Measurements from ENCODE around the gene LDB3.

Gene LDB3

GRCh38 chr10:86768412-86769062 is 100.2 kb downstream of the LDB3 start:
- no peak for DNase-seq (ENCODE audit: low spot score)

DNA sequence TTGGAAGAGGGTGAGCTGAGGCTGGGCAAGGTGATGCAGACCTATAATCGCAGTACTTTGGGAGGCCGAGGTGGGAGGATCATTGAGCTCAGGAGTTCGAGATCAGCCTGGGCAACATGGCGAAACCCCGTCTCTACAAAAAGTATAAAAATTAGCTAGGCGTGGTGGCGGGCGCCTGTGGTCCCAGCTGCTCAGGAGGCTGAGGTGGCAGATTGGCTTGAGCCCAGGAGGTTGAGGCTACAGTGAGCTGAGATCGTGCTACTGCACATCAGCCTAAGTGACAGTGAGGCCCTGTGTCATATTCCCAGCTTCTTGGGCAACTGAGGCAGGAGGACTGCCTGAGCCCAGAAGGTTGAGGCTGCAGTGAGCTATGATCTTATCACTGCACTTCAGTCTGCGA is 101.7 kb downstream of the LDB3 start:
- no peak for DNase-seq (ENCODE audit: low spot score)

DNA sequence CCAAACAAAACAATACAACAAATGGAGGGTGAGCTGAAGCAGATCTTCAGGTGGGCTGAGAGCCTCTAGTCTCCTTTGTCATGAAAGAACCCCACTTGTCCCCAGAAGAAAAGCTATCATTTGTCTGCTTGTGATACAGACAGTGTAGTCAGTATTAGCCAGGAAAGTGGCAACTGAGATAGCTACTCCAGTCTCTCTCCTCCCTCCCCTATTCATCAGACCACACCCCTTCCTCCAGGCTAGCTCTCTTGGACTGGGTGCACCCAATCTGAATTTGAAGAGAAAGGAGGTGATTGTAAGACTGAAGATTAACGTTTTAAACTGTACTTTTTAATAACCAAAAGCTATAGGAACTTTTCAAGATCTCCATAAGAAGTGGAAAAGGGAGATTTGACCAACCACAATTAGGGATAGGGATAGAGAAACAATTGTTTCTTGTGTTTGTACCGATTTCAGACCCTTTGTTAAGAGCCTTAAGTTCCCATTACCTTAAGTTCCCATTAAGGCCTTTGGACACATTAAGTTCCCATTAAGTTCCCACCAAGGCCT is 102.2 kb downstream of the LDB3 start:
- DNase-seq (ENCODE audit: low spot score): no peak

- DNase-seq (ENCODE audit: low spot score): no peak
Measured at GRCh38 chr10:86773498-86773897, 105.2 kb downstream of the LDB3 start.

GRCh38 chr10:86775056-86775869 is 107.0 kb downstream of the LDB3 start:
- no peak for DNase-seq (ENCODE audit: low spot score)

- DNase-seq (ENCODE audit: low spot score): no peak
Measured at GRCh38 chr10:86775870-86776180, 107.5 kb downstream of the LDB3 start.

- no peak for DNase-seq (ENCODE audit: low spot score)
Measured at GRCh38 chr10:86779220-86780017, 111.1 kb downstream of the LDB3 start.

DNA sequence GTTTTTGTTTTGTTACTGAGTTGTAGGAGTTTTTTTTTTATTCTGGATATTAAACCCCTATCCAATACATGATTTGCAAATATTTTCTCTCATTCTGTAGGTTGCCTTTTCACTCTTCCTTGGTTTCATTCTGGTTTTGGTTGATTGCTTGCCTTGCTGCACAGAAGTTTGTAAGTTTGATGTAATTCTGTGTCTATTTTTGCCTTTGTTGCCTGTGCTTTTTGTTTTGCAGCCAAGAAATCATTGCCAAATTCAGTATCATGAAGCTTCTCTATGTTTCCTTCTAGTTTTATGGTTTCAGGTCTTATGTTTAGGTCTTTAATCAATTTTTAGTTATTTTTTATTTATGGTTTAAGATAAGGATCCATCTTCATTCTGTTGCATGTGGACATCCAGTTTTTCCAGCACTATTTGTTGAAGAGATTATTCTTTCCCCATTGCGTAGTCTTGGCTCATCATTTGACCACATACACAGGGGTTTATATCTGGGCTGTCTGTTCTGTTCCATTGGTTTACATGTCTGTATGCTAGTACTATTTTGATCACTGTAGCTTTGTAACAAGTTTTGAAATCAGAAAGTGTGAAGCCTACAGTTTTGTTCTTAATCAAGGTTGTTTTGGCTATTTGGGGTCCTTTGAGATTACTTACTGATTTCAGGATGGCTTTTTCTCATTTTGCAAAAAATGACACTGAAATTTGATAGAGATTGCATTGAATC is 114.5 kb downstream of the LDB3 start:
- DNase-seq (ENCODE audit: low spot score): no peak

- no peak for DNase-seq (ENCODE audit: low spot score)
Measured at GRCh38 chr10:86785037-86785436, 116.7 kb downstream of the LDB3 start.

Measured in ecto neural progenitor cell (in vitro differentiated cells).